HepG2 (cell line): ENCODE data around the gene HSD3B7. TPM values are rescaled to one million over a fixed set of nuclear protein-coding genes. Genes with fewer than 3 reads are reported as not detected.
A peak's percentile ranks its signal among the peaks of the same experiment; 100 is the strongest.

ENCODE experiments used
- ATAC-seq: fragments of 200-7000 bp; cut with Tn5 transposase; 3 replicates; pipeline ENCODE4 v1.9.1; 2020; ENCODE audit warnings: mild to moderate bottlenecking, moderate library complexity
- BruUV-seq: library from RNA; stranded (reverse); fragments of 400-500 nt; replicated peaks from 2 replicates; lab custom pipeline; 2021; lab: Mats Ljungman, UMichigan
- CTCF ChIA-PET: fragments of 300-600 bp; formaldehyde crosslinking; extraction: SDS; loops from one replicate; lab custom pipeline; 2021; ENCODE audit warnings: low total read pairs, inconsistent platforms, low intra/inter-chr PET ratio; lab: Yijun Ruan, JAX
- POLR2A ChIA-PET: fragments of 350-600 bp; sonication (Branson Sonifier 250); formaldehyde crosslinking; loops from one replicate; lab custom pipeline; 2020; ENCODE audit warnings: antibody characterized with exemption, inconsistent platforms; lab: Yijun Ruan, JAX
- DNase-seq: peaks from one replicate; pipeline ENCODE4 v3.0.0-alpha.2; 2015; ENCODE audit warnings: low spot score
- FAIRE-seq: peaks from 3 replicates; lab custom pipeline; 2011; peaks lifted over from hg19 to GRCh38; lab: Jason Lieb, UNC
- H2AFZ ChIP-seq: one replicate; pipeline ENCODE4 v1.6.1; 2011; ENCODE audit warnings: low read length, inconsistent platforms
- H3K27ac ChIP-seq: fragments of 300-600 bp; 3 replicates; pipeline ENCODE4 v1.8.0; 2011; ENCODE audit warnings: mixed run types, mild to moderate bottlenecking, mixed read lengths, low read length, inconsistent platforms; ENCODE audit not compliant: insufficient read depth; ENCODE audit errors: extremely low read length
- H3K27me3 ChIP-seq, 2 experiments: fragments of 200-600 bp in 1 of 2; 2 replicates in 1 of 2; 3 replicates in 1 of 2; pipeline versions ENCODE4 v1.6.0 to v1.8.0; 2011; ENCODE audit warnings: low read length in 2 of 2, mild to moderate bottlenecking in 2 of 2, moderate library complexity in 2 of 2, inconsistent platforms in 1 of 2; ENCODE audit not compliant: insufficient read depth in 2 of 2, control insufficient read depth in 1 of 2
- H3K36me3 ChIP-seq, 2 experiments: fragments of 200-600 bp in 1 of 2; replicated peaks in 1 of 2; 2 replicates in 1 of 2; 3 replicates in 1 of 2; pipeline versions ENCODE4 v1.5.1 to v1.8.0; 2011; ENCODE audit warnings: low read length in 2 of 2, inconsistent platforms in 1 of 2; ENCODE audit not compliant: insufficient read depth in 2 of 2, control insufficient read depth in 1 of 2
- H3K4me1 ChIP-seq: 2 replicates; pipeline ENCODE4 v1.5.1; 2012; ENCODE audit warnings: low read length, inconsistent platforms; ENCODE audit not compliant: insufficient read depth
- H3K4me2 ChIP-seq: 2 replicates; pipeline ENCODE4 v1.6.0; 2011; ENCODE audit warnings: low read depth, low read length, inconsistent platforms
- H3K4me3 ChIP-seq, 3 experiments: fragments of 200-600 bp in 1 of 3; sonication (generic), shearing (Covaris generic) in 1 of 3; replicated peaks in 1 of 3; 2 replicates each; pipeline ENCODE4 v1.5.1; 2011 to 2016; ENCODE audit warnings: low read length in 3 of 3, inconsistent platforms in 2 of 3, low read depth in 2 of 3, mild to moderate bottlenecking in 2 of 3, control low read depth in 1 of 3, mixed read lengths in 1 of 3; ENCODE audit not compliant: insufficient read depth in 1 of 3
- H3K79me2 ChIP-seq: one replicate; pipeline ENCODE4 v1.6.1; 2011; ENCODE audit warnings: low read length, inconsistent platforms; ENCODE audit not compliant: insufficient read depth
- H3K9ac ChIP-seq: 2 replicates; pipeline ENCODE4 v1.6.0; 2011; ENCODE audit warnings: mild to moderate bottlenecking, low read depth, low read length, inconsistent platforms; ENCODE audit not compliant: insufficient read depth
- H3K9me3 ChIP-seq: 2 replicates; pipeline ENCODE4 v1.5.1; 2012; ENCODE audit warnings: mild to moderate bottlenecking, low read length
- H4K20me1 ChIP-seq: 2 replicates; pipeline ENCODE4 v1.6.0; 2011; ENCODE audit warnings: inconsistent platforms, mild to moderate bottlenecking, low read length, moderate library complexity; ENCODE audit not compliant: insufficient read depth
- ARNT ChIP-seq: fragments of 450-650 bp; IDR thresholded peaks from 2 replicates; pipeline ENCODE4 v1.6.1; 2017
- DNMT3B ChIP-seq: conservative IDR thresholded peaks from 2 replicates; pipeline ENCODE4 v1.6.1; 2016; ENCODE audit warnings: missing biosample characterization, control low read depth
- ELF3 ChIP-seq: IDR thresholded peaks from 2 replicates; pipeline ENCODE4 v1.6.1; 2016; ENCODE audit warnings: missing genetic modification reagents, missing compliant biosample characterization
- HMG20A ChIP-seq: IDR thresholded peaks from 2 replicates; pipeline ENCODE4 v1.6.1; 2016; ENCODE audit warnings: borderline replicate concordance
- KLF9 ChIP-seq: IDR thresholded peaks from 2 replicates; pipeline ENCODE4 v1.6.1; 2016; ENCODE audit warnings: low read depth
- MTF2 ChIP-seq: sonication (generic); formaldehyde crosslinking; IDR thresholded peaks from 2 replicates; pipeline ENCODE4 v1.5.0; 2020; ENCODE audit warnings: missing genetic modification reagents, borderline replicate concordance
- RBAK ChIP-seq: sonication (generic); formaldehyde crosslinking; IDR thresholded peaks from 2 replicates; pipeline ENCODE4 v1.5.1; 2020; ENCODE audit warnings: mild to moderate bottlenecking, missing genetic modification reagents
- RXRB ChIP-seq: IDR thresholded peaks from 2 replicates; pipeline ENCODE4 v1.6.1; 2016; ENCODE audit warnings: borderline replicate concordance, missing genetic modification reagents, missing compliant biosample characterization
- SKI ChIP-seq: fragments of 450-650 bp; IDR thresholded peaks from one replicate; pipeline ENCODE4 v1.6.1; 2018; ENCODE audit warnings: mild to moderate bottlenecking; ENCODE audit not compliant: partially characterized antibody
- SMAD9 ChIP-seq: sonication (generic); formaldehyde crosslinking; IDR thresholded peaks from 2 replicates; pipeline ENCODE4 v1.5.1; 2020; ENCODE audit warnings: mild to moderate bottlenecking, missing genetic modification reagents
- UBTF ChIP-seq: sonication (generic); formaldehyde crosslinking; IDR thresholded peaks from 2 replicates; pipeline ENCODE4 v1.4.0; 2020; ENCODE audit warnings: mild to moderate bottlenecking, missing genetic modification reagents
- ZNF333 ChIP-seq: sonication (generic); formaldehyde crosslinking; IDR thresholded peaks from 2 replicates; pipeline ENCODE4 v1.4.0; 2020; ENCODE audit warnings: mild to moderate bottlenecking, missing genetic modification reagents, borderline replicate concordance
- WGBS: methylation state at CpG from one replicate; pipeline ENCODE4 v1.1.6; 2017; ENCODE audit warnings: low lambda C conversion rate; 5-methylcytosine and 5-hydroxymethylcytosine counted together
- in situ Hi-C: cut with HindIII; loops from 2 replicates; pipeline ENCODE4 v1.10.0; 2017; ENCODE audit warnings: low pct_unique_long_range_greater_than_20kb; ENCODE audit not compliant: extremely low pct_ligation_motif_present
- intact Hi-C: fragments of 100-400 bp; cut with micrococcal nuclease; formaldehyde crosslinking; loops from one replicate; pipeline ENCODE4 v1.10.0; 2022; ENCODE audit not compliant: unreplicated experiment
- polyA plus RNA-seq, 8 experiments: library from polyadenylated mRNA; depleted of rRNA in 3 of 8; stranded (reverse) in 7 of 8; unstranded in 1 of 8; fragments of >200 nt; fragmentation: Illumina TruSeq in 4 of 8; extraction: Trizol in 4 of 8; gene quantifications; 2 replicates each; pipeline versions ENCODE4 v1.2.1 to v1.2.3, GENCODE V29; 2011 to 2016; ENCODE audit warnings: low read depth in 4 of 8, missing spikeins in 1 of 8, mixed read lengths in 1 of 8; ENCODE audit not compliant: insufficient read depth in 1 of 8
- total RNA-seq, 5 experiments: library from RNA; depleted of rRNA; stranded (reverse); fragments of >200 nt; fragmentation: Illumina TruSeq; extraction: Trizol; gene quantifications; 2 replicates each; pipeline ENCODE4 v1.2.3, GENCODE V29; 2016; ENCODE audit warnings: low read depth in 1 of 5
- TF ChIP-seq, protein P1 (sequence below): sonication (generic); formaldehyde crosslinking; IDR thresholded peaks from 2 replicates; pipeline ENCODE4 v1.5.0; 2020; ENCODE audit warnings: missing genetic modification reagents
- TF ChIP-seq, protein P2 (sequence below): sonication (generic); formaldehyde crosslinking; IDR thresholded peaks from 2 replicates; pipeline ENCODE4 v1.9.0; 2022; ENCODE audit warnings: low read depth, missing genetic modification reagents

The HSD3B7 gene
- total and polyA plus RNA-seq, 2 of the 13 experiments (the other 11 are each of a cell fraction or from before 2014, with no cell fraction given): 32.9 to 69.7 TPM

DNA sequence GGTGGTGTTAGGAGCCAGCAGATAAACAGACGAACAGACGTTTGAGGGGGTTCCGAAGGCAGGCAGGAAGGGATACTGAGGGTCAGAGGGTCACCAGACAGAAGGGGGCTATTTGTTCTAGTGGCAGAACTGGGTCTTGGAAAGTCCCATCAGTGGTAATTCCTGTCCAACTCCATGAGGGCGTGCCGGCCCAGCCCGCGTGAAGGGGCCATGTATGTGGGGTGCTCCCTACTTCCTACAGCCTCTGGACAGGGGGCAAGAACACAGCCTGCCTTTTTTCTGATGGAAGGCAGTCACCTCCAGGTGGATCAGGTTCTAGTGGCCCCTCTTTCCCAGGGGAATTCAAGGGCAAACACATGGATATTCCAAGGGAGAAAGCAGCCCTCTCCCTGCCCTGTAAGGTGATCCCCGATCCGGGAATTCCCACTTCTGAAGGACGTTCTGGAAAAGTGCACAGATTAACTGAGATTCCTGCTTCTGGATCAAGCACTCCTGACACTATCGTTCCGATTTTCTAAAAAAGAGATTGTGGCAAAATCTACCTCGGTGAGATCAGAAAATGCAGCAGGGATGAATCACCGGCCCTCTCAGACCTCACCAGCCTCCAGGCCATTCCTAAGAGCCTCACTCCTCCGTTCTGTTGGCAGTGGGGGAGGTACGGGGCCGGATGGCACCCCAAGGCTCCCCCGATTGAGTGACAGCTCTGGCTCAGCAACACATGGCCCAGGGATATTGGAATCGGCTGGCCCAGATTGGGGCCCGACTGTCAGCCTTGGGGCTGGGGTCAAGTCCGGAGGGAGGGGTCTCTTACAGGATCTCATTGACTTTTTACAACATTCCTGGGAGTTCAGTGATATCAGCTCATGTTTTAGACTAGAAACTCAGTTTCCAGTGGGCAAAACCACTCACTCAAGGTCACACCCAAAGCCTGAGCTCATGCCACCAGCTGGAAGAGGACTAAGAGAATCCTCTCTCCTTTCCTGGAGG lies 13.0 kb downstream of the HSD3B7 start (continued):
- TF ChIP-seq ELF3 (CRISPR knock-in tag) (peak; percentile 10; the same call in 1 of the 2 replicates), ARNT (no peak), HMG20A (CRISPR knock-in tag) (no peak), MTF2 (CRISPR knock-in tag) (peak; percentile 81; the same call in 1 of the 2 replicates), DNMT3B (CRISPR knock-in tag) (no peak), SMAD9 (CRISPR knock-in tag) (0 out of 2 replicates have a peak, but pooled peaks have one; percentile 46)
- TF ChIP-seq, protein P1, sequence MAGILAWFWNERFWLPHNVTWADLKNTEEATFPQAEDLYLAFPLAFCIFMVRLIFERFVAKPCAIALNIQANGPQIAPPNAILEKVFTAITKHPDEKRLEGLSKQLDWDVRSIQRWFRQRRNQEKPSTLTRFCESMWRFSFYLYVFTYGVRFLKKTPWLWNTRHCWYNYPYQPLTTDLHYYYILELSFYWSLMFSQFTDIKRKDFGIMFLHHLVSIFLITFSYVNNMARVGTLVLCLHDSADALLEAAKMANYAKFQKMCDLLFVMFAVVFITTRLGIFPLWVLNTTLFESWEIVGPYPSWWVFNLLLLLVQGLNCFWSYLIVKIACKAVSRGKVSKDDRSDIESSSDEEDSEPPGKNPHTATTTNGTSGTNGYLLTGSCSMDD: no peak
- TF ChIP-seq, all 625 proteins: peak for 159

DNA sequence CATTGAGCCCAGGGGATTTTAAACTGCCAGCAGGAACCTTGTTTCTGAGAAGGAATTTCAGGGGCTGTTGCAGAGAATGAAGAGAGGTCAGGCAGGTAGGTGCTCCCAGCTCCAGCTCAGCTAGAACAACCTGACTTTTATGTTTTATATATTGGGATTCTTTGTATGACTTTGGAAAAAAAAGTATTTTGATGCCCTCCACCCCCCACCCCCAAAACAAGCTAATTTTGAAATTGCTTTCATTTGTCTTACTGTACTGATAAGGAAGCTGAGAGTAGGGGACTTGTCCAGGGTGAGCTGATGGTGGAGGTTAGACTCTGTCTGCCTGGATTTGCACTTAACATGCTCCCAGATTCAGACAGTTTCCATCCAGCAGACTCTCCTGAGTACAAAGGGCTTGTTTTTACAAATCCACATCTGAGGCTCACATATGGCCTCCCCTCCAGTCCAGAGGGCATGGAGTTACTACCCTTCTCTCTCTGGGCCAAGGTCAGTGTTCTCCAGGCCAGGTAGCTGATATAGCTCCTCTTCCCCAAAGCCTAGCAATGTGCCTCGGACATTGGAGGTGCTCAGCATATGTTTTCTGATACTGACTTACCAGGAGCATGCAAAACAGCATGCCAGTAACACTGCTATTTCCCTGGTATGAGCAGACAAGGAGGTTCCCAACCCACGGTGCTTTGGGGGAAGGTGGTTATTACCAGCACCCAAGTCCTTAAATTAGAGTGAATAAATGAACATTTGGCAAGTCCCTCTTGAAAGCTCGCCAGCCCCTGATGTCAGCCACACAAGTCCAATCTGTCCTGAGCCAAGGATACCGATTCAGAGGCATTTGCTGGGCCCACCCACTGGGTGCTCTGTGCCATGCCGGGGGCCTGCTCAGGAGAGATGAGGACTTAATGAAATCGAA lies 14.1 kb downstream of the HSD3B7 start:
- ChIA-PET POLR2A (interaction anchor here (0.9 to 5.9 kb wide), 25 partner anchors 14 to 702 kb away, joined by 3 to 81 read pairs (median 4); partner anchors contain the start of genes ARMC5, FUS, HSD3B7 and KAT8), CTCF (no interaction called here)
- Histone ChIP-seq H3K27ac (peak overlapping the region; percentile 88), H3K9me3 (no peaks in the 10 kb centered on the region), H3K9ac (peak overlapping the region; percentile 74), H2AFZ (peak overlapping the region; percentile 56), H4K20me1 (no peaks in the 10 kb centered on the region), H3K4me1 (peaks cover 91% of the 10 kb centered on the region), H3K27me3 (no peaks in the 10 kb centered on the region; a peak in 1 of 5 replicates), H3K79me2 (no peaks in the 10 kb centered on the region), H3K4me3 (peak overlapping the region; percentile 84 to 89 (median 84)), H3K4me2 (peak overlapping the region; percentile 97), H3K36me3 (no peaks in the 10 kb centered on the region)
- in situ Hi-C loops (loop anchor here (10.0 to 25.0 kb wide), 2 partner anchors 713 to 876 kb away; partner anchors contain the start of gene ZNF267), intact Hi-C loops (loop anchor here (2.0 to 5.0 kb wide), 3 partner anchors 18 to 212 kb away; partner anchors contain the start of gene ZNF629)
- DNase-seq (peak; percentile 92), ATAC-seq (peak; percentile 49), FAIRE-seq (peak; percentile 87)
- BruUV-seq: no TSS peak
- 12% methylated on average over 4 of the region's 6 CpGs for WGBS
- TF ChIP-seq ZNF333 (CRISPR knock-in tag): peak; percentile 81; the same call in 1 of the 2 replicates
- peak; percentile 84 for TF ChIP-seq SKI
- 0 out of 2 replicates have a peak, but pooled peaks have one; percentile 12 for TF ChIP-seq KLF9
- peak; percentile 35; the same call in 1 of the 2 replicates for TF ChIP-seq RBAK (CRISPR knock-in tag)
- TF ChIP-seq, protein P2, sequence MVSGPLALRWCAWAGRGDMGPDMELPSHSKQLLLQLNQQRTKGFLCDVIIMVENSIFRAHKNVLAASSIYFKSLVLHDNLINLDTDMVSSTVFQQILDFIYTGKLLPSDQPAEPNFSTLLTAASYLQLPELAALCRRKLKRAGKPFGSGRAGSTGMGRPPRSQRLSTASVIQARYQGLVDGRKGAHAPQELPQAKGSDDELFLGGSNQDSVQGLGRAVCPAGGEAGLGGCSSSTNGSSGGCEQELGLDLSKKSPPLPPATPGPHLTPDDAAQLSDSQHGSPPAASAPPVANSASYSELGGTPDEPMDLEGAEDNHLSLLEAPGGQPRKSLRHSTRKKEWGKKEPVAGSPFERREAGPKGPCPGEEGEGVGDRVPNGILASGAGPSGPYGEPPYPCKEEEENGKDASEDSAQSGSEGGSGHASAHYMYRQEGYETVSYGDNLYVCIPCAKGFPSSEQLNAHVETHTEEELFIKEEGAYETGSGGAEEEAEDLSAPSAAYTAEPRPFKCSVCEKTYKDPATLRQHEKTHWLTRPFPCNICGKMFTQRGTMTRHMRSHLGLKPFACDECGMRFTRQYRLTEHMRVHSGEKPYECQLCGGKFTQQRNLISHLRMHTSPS: peak; percentile 68; the same call in 1 of the 2 replicates
- peak; percentile 75; the same call in 1 of the 2 replicates for TF ChIP-seq RXRB (CRISPR knock-in tag)
- TF ChIP-seq UBTF (CRISPR knock-in tag): peak; percentile 66
